K562 (cell line): Measurements from ENCODE around the gene PHAX.

Source experiments
- CTCF ChIP-seq, 3 experiments: IDR thresholded peaks in 2 of 3; conservative IDR thresholded peaks in 1 of 3; 2 replicates each; pipeline ENCODE4 v1.5.1; 2011 to 2012; ENCODE audit warnings: low read length in 3 of 3, mild to moderate bottlenecking in 3 of 3, control low read depth in 2 of 3, improper control_type of control experiment in 1 of 3, inconsistent platforms in 1 of 3, low read depth in 1 of 3, mixed read lengths in 1 of 3, moderate library complexity in 1 of 3; ENCODE audit not compliant: insufficient read depth in 2 of 3
- E2F6 ChIP-seq, 2 experiments: IDR thresholded peaks; 2 replicates each; pipeline ENCODE4 v1.6.1; 2011; ENCODE audit warnings: borderline replicate concordance in 1 of 2, control low read depth in 1 of 2, low read depth in 1 of 2, low read length in 1 of 2, mild to moderate bottlenecking in 1 of 2, mixed read lengths in 1 of 2, moderate library complexity in 1 of 2; ENCODE audit not compliant: insufficient read depth in 1 of 2, insufficient read length in 1 of 2, poor library complexity in 1 of 2, severe bottlenecking in 1 of 2; ENCODE audit errors: extremely low read depth in 1 of 2
- EGR1 ChIP-seq: fragments of 450-650 bp; conservative IDR thresholded peaks from 2 replicates; pipeline ENCODE4 v1.6.1; 2017; ENCODE audit warnings: mild to moderate bottlenecking
- EZH2 ChIP-seq: IDR thresholded peaks from 2 replicates; pipeline ENCODE4 v1.6.1; 2012; ENCODE audit warnings: low read depth, mild to moderate bottlenecking, inconsistent platforms, low read length, borderline replicate concordance
- MAX ChIP-seq: sonication (generic); formaldehyde crosslinking; IDR thresholded peaks from 2 replicates; pipeline ENCODE4 v1.9.0; 2022; ENCODE audit warnings: mild to moderate bottlenecking, missing genetic modification reagents
- POLR2A ChIP-seq: fragments of 450-650 bp; conservative IDR thresholded peaks from 2 replicates; pipeline ENCODE4 v1.6.1; 2016
- PREB ChIP-seq: sonication (generic); formaldehyde crosslinking; IDR thresholded peaks from 2 replicates; pipeline ENCODE4 v1.8.1; 2023; ENCODE audit warnings: mild to moderate bottlenecking, missing genetic modification reagents
- REST ChIP-seq, 2 experiments: fragments of 450-650 bp; formaldehyde crosslinking in 1 of 2; IDR thresholded peaks; 2 replicates each; pipeline versions ENCODE4 v1.4.0 to v1.6.1; 2014 to 2020; ENCODE audit warnings: mild to moderate bottlenecking in 2 of 2, borderline replicate concordance in 1 of 2, low read depth in 1 of 2
- YY1 ChIP-seq, 3 experiments: IDR thresholded peaks; 2 replicates each; pipeline ENCODE4 v1.6.1; 2011; ENCODE audit warnings: low read length in 2 of 3, mild to moderate bottlenecking in 2 of 3, moderate library complexity in 2 of 3, borderline replicate concordance in 1 of 3, control low read depth in 1 of 3, low read depth in 1 of 3; ENCODE audit not compliant: insufficient read depth in 3 of 3, insufficient replicate concordance in 2 of 3, control insufficient read depth in 1 of 3, insufficient read length in 1 of 3; ENCODE audit errors: extremely low read depth in 1 of 3
- ZNF175 ChIP-seq: fragments of 200-800 bp; sonication (Bioruptor generic); IDR thresholded peaks from 2 replicates; pipeline ENCODE4 v1.6.1; 2016; ENCODE audit warnings: low read depth, mild to moderate bottlenecking, missing genetic modification characterization, missing compliant biosample characterization
- ZNF449 ChIP-seq: fragments of 250-450 bp; sonication (Bioruptor Pico); IDR thresholded peaks from 2 replicates; pipeline ENCODE4 v1.8.0; 2022; ENCODE audit warnings: moderate library complexity, mild to moderate bottlenecking, inconsistent platforms
- TF ChIP-seq, protein P1 (sequence below), 2 experiments: fragments of 200-800 bp in 1 of 2; sonication (Bioruptor generic) in 1 of 2; sonication (generic) in 1 of 2; formaldehyde crosslinking in 1 of 2; IDR thresholded peaks in 1 of 2; conservative IDR thresholded peaks in 1 of 2; 2 replicates each; pipeline versions ENCODE4 v1.5.0 to v1.6.1; 2016 to 2020; ENCODE audit warnings: missing compliant biosample characterization in 1 of 2, missing genetic modification characterization in 1 of 2, missing genetic modification reagents in 1 of 2

DNA sequence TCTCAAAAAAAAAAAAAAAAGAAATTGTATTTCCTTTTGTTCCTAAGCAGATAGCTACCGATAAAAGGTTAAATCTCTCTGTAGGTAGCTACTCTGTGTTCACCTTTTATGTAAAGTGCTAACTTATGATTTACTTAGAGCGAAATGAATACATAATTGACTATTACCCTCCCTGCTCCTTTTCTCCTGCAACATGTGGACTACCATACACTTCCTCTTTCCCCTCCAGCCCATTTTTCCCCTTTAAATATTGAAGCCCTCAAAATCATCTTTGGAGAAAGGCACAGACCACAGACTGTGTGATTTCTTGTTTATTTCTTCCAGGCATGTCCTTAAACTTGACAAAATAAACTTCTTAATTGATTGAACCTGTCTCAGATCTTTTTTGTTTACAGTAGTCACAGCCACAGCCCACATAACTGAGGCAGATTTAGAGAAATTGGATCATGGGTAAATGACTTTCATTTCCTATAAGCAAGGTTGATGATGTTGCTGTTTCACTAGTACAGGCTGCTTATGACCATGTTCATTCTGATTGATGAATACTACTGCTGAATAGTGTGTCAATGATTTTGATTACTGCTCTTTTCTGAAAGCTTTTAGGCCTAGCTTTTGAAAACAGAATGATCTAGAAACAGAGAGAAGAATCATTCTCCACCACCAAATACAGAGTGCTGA lies 59.2 kb downstream of the PHAX start:
- no peak for TF ChIP-seq EGR1
- no peak for TF ChIP-seq CTCF (IDR thresholded peaks at IDR 0.05 in 2 of 3, conservative IDR thresholded peaks at IDR 0.05 in 1 of 3; ENCODE audit: insufficient read depth in 2 of 3, low read depth in 1 of 3, low read length in 3 of 3)
- no peak for TF ChIP-seq EZH2
- TF ChIP-seq E2F6 (IDR thresholded peaks at IDR 0.05; ENCODE audit: borderline replicate concordance in 1 of 2, extremely low read depth in 1 of 2, insufficient read depth in 1 of 2, insufficient read length in 1 of 2, low read depth in 1 of 2, low read length in 1 of 2, poor library complexity in 1 of 2, severe bottlenecking in 1 of 2): no peak
- TF ChIP-seq PREB: no peak
- TF ChIP-seq ZNF449 (CRISPR knock-in tag): no peak
- TF ChIP-seq POLR2A: no peak
- TF ChIP-seq REST (IDR thresholded peaks at IDR 0.05; ENCODE audit: borderline replicate concordance): no peak
- TF ChIP-seq REST (CRISPR knock-in tag; IDR thresholded peaks at IDR 0.05; ENCODE audit: low read depth): no peak
- TF ChIP-seq MAX: no peak
- TF ChIP-seq, protein P1, sequence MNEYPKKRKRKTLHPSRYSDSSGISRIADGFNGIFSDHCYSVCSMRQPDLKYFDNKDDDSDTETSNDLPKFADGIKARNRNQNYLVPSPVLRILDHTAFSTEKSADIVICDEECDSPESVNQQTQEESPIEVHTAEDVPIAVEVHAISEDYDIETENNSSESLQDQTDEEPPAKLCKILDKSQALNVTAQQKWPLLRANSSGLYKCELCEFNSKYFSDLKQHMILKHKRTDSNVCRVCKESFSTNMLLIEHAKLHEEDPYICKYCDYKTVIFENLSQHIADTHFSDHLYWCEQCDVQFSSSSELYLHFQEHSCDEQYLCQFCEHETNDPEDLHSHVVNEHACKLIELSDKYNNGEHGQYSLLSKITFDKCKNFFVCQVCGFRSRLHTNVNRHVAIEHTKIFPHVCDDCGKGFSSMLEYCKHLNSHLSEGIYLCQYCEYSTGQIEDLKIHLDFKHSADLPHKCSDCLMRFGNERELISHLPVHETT (CRISPR knock-in tag; conservative IDR thresholded peaks at IDR 0.05 in 1 of 2, IDR thresholded peaks at IDR 0.05 in 1 of 2): no peak
- TF ChIP-seq YY1 (IDR thresholded peaks at IDR 0.05; ENCODE audit: borderline replicate concordance in 1 of 3, control insufficient read depth in 1 of 3, extremely low read depth in 1 of 3, insufficient read depth in 3 of 3, insufficient read length in 1 of 3, insufficient replicate concordance in 2 of 3, low read depth in 1 of 3, low read length in 2 of 3): no peak
- no peak for TF ChIP-seq ZNF175
